ENCODE results near the gene ABCF3.
A peak's percentile ranks its signal among the peaks of the same experiment; 100 is the strongest.

ABCF3 gene

DNA sequence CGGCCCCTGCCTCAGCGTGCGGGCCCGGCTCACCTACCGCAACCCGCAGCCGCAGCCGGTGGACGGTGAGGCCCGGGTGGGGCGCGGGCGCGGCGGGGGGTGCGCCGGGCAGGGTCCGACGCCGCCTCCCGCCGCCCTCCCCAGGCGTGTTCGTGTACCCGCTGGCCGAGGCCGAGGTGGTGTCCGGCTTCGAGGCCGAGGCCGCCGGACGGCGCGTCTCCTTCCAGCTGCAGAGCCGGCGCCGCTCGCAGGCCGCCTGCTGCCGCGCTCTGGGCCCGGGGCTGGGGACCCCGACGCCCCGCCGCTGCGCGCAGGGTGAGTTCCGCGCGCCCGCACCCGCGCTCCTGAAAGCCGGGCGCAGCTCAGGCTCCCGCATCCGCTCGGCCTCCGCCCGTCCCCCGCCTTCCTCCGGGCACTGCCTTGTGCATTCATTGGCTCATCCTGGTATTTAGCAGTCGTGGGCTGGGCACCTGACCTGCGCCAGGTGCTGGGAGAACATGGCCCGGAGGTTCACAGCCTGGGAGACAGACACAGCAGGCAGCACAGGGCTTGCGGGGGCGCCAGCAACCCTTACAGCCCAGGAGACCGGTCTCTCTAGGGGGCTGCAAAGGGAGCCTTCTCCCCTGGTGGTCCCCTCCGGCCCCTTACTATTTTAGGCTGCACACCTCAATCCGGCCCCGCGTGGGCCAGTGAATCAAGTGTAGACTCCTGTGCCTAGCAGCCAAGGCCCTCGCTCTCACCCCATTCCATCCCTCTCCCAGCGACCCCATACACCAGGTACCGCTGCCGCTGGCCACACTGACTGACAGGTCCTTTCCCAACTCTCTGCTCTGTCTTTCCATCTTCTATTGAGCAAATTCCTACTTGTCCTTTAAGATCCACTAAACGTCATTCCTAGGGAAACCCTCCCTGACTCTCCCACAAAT, 44.9 kb downstream of the ABCF3 start:
- DNase-seq (ENCODE audit: low spot score) (no peak), FAIRE-seq (no peak)

DNA sequence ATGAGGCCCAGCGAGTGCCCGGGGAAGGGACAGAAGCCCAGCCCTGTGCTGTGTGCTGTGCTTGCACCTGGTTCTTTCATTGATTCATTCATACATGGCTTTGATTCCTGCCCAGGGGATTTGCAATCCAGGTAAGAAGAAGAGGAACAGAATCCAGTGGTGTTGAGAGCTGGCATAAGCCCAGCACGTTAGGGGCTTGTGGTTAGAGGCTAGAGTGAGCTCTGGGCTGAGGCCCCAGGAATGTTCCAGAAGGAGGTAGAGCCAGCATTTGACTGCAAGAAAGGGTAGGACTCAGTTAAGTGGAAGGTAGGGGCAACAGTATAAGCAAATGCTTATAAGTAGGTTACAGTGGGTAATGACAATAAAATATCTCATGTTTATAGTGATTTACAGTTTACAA, 45.7 kb downstream of the ABCF3 start:
- DNase-seq (ENCODE audit: low spot score): no peak
- FAIRE-seq: no peak

DNA sequence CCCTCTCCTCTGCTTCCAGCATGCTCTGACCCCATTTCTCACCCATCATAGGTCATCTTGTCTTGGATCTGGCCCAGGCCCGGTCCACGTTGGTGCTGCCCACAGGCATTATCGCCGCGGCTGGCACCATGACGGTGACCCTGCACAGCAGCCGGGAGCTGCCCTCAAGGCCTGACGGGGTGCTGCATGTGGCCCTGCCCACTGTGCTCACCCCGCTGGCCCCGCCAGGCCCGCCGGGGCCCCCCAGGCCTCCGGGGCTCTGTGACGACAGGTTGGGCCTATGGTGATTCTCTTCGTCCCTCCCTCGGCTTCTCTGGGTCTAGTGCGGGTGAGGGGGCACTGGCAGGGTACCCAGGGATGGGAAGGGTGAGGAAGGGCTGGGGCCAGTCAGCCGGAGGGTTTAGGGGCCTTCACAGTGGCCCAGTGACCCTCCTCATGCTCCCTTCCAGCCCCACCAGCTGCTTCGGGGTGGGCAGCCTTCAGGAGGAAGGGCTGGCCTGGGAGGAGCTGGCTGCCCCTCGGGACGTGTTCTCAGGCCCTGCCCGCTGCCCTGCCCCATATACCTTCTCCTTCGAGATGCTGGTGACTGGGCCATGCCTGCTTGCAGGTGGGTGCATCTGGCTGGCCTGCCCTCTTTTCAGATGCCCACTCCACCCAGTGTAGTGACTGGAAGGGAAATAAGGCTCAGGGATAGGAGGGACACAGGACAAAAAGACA, 47.3 kb downstream of the ABCF3 start:
- no peak for FAIRE-seq

DNA sequence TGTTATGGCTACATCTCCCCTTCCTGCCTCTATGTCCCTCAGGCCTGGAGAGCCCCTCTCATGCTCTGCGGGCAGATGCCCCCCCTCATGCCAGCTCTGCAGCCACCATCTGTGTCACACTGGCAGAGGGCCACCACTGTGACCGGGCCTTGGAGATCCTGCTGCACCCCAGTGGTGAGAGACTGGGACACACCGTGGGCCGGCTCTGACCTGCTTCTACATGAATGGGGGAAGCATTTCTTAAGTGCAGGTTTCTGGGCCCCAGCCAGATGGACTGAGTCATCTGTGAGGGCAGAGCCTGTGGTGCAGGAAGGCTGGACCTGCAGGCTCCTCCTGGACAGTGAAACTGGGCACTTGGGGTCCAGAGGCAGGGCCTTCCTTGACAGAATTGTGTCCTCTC, 48.2 kb downstream of the ABCF3 start:
- peak; percentile 81 for DNase-seq (ENCODE audit: low spot score)
- peak; percentile 79 for FAIRE-seq

More for the DNA sequence above, 47.3 kb downstream of the ABCF3 start:
- DNase-seq (ENCODE audit: low spot score): no peak

DNA sequence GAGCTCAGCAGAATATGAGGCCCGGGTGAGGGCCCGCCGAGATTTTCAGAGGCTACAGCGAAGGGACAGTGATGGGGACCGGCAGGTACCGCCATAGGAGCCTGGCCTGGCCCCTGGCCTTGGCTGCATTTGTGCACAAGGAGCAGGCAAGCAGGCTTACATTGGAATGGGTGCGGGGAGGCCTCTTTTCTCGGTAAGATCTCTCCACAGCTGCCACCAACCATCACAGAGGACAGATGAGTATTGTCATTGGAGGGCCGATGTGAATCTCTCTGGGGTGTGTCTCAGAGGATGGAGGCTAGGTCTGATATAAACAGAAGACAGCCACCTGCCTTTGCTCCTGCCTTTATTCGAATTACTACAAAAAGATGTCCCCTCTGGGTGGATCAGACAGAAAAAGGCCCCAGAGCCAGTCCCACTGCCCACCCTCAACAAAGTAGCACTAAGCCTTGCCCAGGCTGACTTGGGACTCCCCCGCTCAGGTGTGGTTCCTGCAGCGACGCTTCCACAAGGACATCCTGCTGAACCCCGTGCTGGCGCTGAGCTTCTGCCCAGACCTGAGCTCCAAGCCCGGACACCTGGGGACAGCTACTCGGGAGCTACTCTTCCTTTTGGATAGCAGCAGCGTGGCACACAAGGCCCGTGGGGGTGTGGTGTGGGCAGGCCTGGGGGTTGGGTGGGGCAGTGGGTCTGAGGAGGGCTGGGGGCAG, 48.8 kb downstream of the ABCF3 start:
- FAIRE-seq (no peak), DNase-seq (ENCODE audit: low spot score) (no peak)

DNA sequence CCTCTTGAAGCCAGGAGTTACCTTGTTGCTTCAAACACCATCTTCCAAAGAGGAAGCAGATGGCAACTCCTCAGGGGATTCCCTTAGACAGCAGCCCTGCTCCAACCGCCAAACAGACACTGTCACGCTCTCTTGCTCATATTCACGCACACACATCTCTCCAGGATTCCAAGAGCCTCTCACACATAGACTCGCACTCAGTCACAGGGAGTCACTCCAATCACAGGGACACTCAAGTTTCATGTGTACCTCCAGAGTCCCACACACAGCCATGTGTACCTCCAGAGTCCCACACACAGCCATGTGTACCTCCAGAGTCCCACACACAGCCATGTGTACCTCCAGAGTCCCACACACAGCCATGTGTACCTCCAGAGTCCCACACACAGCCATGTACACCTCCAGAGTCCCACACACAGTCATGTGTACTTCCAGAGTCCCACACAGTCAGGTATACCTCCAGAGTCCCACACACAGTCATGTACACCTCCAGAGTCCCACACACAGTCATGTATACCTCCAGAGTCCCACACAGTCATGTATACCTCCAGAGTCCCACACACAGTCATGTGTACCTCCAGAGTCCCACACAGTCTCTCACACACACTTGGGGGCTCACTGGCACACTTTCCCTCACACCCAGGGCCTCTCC, 49.5 kb downstream of the ABCF3 start:
- no peak for FAIRE-seq

DNA sequence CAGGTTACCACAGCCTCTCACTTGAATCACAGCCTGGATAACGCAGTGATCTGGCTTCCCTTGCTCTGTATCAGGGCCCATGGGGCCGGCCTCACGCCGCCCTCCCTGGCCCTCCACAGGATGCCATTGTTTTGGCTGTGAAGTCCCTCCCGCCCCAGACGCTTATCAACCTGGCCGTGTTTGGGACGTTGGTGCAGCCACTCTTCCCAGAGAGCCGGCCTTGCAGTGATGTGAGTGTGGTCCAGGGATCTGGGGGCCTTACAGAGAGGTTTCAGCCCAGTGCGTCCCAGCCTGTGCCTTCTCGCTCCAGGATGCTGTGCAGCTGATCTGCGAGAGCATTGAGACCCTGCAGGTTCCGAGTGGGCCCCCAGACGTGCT, 50.0 kb downstream of the ABCF3 start:
- DNase-seq (ENCODE audit: low spot score) (no peak), FAIRE-seq (no peak)

More for the DNA sequence above, 49.5 kb downstream of the ABCF3 start:
- peak; percentile 25 for DNase-seq (ENCODE audit: low spot score)

DNA sequence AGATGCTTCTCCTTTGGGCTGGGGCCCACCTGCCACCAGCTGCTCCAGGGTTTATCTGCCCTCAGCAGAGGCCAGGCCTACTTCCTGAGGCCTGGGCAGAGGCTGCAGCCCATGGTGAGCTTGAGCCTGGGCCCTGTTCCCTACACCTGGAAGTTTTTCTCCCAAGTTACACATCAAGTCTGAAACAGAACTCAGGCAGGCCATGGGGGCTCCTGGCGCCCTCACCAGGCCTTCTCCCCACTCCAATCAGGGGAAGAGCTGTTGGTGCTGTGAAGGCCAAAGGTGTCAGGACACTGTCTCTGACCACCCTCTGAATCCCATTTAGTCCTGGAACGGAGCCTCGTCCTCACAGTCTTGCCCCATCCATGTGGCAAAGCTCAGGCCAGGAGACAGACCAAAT, 50.6 kb downstream of the ABCF3 start:
- no peak for FAIRE-seq
- no peak for DNase-seq (ENCODE audit: low spot score)

DNA sequence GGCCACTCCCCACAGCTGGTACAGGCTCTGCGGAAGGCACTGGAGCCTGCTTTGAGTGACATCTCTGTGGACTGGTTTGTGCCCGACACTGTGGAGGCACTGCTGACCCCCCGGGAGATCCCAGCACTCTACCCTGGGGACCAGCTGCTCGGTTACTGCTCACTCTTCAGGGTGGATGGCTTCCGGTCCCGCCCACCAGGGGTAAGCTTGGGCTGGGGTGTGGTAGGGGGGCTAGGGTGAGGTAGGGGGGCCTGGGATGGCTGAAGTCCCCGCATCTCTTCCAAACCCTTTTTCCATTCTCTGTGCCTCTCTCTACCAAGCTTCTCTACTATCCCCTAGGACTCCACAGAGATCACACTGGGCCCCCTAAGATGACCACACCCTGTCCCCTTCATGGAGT, 51.2 kb downstream of the ABCF3 start:
- no peak for DNase-seq (ENCODE audit: low spot score)
- FAIRE-seq: no peak

DNA sequence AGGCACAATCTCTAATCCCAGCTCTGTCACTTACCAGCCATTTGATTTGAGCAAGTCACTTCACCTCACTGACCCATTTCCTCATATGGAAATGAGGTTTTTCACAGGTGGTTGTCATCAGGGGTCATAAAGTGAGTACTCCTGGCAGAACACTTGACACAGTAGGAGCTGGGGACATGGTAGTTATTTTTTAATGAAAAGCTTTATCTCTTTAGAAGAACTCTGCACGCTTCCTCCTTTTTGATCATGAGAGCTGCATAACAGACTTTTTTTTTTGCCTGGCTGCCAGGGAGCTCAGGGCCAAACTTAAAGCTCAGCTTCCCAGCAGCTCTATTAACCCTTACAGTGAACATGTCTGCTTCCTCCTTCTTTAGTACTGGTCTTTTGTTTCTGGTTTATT, 51.8 kb downstream of the ABCF3 start:
- no peak for DNase-seq (ENCODE audit: low spot score)
- no peak for FAIRE-seq

DNA sequence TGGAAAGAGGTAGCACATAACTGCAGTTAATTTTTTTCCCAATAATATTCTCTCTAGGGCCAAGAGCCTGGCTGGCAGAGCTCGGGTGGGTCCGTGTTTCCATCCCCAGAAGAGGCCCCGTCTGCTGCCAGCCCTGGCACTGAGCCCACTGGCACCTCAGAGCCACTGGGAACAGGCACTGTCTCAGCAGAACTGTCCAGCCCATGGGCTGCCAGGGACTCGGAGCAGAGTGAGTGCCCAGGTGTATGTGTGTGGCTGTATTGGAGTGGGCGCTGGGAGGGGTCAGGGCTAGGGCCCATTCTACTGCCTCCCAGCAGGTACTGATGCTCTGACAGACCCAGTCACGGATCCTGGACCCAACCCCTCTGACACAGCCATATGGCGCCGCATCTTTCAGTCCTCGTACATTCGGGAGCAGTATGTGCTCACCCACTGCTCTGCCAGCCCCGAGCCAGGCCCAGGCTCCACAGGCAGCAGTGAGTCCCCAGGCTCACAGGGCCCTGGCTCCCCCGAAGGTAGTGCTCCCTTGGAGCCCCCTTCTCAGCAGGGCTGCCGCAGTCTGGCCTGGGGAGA, 52.3 kb downstream of the ABCF3 start:
- FAIRE-seq: no peak

DNA sequence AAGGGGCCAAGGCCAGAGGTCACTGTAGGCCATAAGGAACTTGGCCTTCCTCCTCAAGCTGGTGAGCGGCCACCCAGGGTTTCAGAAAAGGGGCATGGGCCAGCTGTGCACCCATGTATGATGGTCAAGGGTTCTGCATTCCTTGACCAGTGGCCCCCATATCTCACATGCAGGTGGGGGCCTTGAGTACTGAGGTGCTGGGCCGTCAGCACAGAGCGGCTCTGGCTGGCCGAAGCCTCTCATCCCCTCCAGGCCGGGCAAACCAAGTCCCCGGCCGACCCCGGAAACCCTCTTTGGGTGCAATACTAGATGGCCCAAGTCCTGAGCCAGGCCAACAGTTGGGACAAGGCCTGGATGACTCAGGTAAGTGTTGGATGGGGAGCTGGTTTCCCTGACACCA, 53.2 kb downstream of the ABCF3 start:
- FAIRE-seq (no peak), DNase-seq (ENCODE audit: low spot score) (no peak)

More for the DNA sequence above, 52.3 kb downstream of the ABCF3 start:
- DNase-seq (ENCODE audit: low spot score): no peak

DNA sequence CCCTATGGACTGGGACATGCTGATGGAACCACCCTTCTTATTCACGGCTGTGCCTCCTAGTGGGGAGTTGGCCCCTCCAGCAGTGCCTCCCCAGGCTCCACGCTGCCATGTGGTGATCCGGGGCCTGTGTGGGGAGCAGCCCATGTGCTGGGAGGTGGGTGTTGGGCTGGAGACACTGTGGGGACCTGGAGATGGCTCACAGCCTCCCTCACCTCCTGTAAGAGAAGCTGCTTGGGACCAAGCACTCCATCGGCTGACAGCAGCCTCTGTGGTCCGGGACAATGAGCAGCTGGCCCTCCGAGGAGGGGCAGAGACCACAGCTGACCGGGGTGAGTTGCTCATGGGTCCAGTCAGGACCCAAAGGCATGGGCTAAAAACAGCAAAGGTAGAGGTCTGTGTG, 53.7 kb downstream of the ABCF3 start:
- DNase-seq (ENCODE audit: low spot score) (no peak), FAIRE-seq (no peak)

DNA sequence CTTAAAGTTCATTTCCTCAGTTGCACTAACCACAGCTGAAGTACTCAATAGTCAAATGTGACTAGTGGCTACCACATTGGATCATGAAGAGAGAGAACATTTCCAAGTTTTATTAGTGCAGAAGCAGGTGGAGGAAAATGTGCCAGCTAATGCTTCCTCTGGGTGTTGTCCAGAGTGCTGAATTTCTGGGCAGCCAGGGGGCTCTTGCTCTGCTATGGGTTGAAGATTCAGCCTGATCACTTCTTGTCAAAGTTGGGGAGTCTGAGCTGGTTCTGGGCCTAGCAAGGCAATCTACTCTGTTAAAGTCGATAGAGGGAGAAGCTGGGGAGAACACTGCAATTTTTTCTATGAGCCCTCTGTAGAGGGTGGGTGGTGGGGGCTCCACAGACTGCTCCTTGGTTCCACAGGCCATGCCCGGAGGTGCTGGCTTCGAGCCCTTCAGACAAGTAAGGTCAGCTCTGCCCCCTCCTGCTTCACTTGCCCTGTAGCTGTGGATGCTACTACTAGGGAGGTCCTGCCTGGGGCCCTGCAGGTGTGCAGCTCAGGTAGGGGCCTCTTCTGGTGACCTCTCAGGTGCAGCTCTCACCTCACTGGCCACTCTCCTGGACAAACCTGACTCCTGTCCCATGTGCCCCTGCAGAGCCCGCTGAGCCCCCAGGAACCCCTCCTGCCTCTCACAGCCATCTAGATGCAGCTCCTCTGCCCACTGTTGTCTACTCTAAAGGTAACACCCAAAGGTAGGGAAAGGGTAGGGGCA, 54.6 kb downstream of the ABCF3 start:
- no peak for FAIRE-seq
- no peak for DNase-seq (ENCODE audit: low spot score)

DNA sequence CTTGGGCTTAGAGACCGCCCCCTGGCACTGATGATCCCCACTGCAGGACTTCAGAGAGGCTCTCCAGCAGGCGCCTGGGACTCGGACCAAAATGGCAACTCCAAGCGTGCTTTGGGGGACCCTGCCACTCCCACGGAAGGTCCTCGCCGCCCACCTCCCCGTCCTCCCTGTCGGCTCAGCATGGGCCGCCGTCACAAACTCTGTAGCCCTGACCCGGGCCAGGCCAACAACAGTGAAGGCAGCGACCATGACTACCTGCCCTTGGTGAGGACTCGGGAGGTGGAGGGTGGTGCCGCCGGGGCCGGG, 55.1 kb downstream of the ABCF3 start:
- no peak for FAIRE-seq
- DNase-seq (ENCODE audit: low spot score): no peak

DNA sequence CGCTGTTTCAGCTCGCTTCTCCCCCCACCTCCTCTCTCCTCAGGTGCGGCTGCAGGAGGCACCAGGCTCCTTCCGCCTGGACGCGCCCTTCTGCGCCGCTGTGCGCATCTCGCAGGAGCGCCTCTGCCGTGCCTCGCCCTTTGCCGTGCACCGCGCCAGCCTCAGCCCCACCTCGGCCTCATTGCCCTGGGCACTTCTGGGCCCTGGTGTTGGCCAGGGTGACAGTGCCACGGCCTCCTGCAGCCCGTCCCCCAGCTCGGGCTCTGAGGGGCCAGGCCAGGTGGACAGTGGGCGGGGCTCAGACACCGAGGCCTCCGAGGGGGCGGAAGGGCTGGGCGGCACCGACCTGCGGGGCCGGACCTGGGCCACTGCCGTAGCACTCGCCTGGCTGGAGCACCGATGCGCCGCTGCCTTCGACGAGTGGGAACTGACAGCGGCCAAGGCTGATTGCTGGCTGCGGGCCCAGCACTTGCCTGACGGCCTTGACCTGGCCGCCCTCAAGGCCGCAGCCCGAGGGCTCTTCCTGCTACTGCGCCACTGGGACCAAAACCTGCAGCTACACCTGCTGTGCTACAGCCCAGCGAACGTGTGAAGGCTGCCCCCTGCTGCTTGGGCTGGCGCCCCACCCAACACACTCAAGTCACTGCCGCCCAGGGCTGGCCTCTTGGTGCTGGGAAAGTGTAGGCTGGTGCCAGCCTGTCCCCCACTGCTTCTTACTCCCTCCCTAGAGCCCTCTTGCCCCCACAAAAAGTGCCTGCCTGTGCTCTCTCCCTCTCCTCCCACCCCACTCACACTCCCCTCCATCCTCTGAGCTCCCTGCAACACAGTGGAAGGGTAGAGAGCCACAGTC, 55.7 kb downstream of the ABCF3 start:
- DNase-seq (ENCODE audit: low spot score): no peak
- FAIRE-seq: no peak

DNA sequence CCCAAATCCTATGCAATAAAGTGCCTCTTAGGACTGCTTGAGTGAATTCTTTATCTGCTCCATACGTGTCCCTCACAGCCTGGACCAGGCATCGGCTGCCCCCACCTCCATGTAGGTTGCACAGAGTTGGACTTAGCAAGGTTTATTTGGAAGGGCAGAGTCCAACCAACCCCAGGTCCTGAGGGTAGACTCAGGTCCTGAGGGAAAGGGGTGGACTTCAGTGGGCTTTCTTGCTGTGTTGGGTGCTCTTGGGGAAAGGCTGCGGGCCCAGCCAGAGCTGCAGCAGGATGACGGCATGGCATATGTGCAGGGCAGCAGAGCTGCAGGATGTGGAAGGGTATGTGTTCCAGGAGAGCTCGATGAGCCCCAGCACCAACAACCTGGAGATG, 56.3 kb downstream of the ABCF3 start:
- FAIRE-seq (no peak), DNase-seq (ENCODE audit: low spot score) (no peak)
